ENCODE data around the gene SCMH1. TPM values are rescaled to one million over a fixed set of nuclear protein-coding genes. Genes with fewer than 3 reads are reported as not detected.
A peak's percentile ranks its signal among the peaks of the same experiment; 100 is the strongest.

The SCMH1 gene
- total RNA-seq, 1 donor from 2014 or later: 12.5 TPM

DNA sequence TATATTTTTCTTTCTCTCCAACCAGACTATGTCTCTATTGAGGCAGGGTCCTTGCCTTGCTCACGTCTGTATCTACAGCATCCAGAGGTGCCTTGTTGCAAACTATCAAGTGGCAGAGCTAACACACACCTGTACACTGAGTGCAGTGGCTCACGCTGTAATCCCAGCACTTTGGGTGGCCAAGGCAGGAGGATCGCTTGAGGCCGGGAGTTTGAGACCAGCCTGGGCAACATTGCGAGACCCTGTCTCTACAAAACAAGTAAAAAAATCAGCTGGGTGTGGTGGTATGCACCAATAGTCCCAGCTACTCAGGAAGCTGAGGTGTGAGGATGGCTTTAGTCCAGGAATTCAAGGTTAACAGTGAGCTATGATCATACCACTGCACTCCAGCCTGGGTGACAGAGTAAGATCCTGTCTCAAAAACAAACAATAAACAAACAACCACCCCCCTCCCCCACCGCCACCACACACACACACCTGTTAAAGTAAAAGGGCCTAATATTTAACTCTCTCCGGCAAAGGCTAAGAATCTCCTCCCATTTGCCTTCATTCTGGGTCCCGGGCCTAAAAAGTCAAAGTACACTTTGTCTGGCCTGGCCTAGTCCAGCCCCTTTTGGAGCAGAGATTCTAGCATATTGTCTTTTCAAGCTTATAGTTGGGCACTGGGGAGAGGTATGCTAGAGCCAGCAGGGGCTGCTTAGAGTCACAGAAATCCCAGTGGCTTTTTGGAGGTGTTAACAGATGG lies 211.1 kb downstream of the SCMH1 start:
- DNase-seq (ENCODE audit: low read depth, low spot score): no peak

DNA sequence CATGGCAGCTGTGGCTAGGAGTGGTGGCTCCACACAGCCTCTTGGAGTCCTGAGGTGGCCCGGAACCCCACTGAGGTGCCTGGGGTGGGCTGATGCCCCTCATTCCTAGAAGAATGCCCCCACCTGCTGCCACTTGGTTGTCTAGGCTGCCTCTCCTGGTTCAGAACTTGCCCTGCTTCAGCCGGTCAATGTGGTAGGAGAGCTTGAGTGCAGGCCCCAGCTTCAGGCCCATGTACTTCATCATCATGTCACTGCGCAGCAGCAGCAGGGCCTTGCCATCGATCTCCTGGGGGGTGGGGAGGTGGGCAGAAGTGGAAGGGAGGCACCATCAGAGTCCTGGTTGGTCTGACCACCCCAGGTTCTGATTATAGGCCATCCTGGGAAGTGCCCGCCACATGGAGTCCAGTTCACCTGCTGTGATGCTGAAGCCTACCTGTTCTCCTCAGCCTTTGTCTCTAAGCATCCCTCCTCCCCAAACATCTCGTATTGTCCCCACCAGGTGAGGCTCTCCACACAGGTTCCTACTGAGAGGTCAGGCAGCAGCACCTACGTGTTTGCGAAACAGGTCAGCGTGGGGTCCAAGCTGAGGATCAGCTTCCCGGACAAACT lies 214.0 kb downstream of the SCMH1 start:
- no peak for DNase-seq (ENCODE audit: low read depth, low spot score)

DNA sequence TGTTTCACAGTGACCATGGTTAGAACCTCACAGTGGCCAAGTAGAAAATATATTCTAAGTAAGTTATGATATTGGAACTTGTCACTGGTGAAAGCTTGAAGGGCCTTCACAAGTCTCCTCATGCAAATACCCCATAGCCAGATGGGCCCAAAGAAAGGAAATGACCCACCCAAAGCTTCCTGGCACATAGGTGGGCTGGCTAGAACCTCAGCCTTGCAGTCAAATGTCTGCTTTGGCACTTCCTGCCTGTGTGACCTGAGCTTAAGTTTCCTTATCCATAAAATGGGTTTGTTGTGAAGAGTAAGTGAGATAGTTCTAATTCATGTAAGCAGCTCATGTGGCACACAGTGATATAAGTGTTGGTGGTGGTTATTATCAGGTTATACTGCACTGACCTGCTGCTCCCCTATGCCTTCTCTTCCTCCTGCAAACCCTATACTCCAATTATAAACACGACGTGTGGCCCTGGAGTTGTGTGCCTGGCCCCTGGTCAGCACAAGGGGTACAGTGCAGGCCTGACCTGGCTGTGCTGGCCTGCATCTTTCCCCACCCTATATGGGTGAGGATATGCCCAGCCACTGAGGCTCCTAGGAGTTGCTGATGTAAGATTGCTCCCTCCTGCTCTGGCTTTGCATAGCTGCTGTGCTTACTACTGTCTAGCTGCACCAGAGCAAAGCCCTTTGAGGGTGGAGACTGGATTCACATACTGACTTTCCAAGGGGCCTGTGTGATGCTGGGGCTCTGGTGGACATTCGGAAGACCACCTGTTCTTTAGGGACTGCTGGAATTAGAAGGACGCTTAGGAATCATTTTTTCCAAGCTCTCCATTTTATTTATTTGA lies 215.9 kb downstream of the SCMH1 start:
- DNase-seq (ENCODE audit: low read depth, low spot score): no peak

DNA sequence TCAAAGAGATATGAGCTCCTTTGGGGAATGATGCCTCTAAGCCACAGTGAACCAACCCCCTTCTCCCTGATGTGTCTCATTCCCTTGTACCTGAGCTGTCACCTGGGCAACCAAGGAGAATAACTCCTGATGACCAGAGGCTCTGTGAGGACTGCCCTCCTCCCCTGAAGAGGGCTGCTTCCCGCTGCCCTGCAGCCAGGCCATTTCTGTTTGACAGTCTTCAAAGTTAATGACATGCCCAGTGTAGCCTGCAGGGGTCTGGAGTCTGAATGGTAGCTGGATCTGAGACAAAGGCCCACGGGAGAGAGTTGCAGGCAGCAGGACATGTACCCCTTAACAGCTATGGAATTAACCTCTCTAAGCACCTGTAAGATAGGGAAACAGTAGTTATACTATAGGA lies 217.2 kb downstream of the SCMH1 start:
- no peak for DNase-seq (ENCODE audit: low read depth, low spot score)

DNA sequence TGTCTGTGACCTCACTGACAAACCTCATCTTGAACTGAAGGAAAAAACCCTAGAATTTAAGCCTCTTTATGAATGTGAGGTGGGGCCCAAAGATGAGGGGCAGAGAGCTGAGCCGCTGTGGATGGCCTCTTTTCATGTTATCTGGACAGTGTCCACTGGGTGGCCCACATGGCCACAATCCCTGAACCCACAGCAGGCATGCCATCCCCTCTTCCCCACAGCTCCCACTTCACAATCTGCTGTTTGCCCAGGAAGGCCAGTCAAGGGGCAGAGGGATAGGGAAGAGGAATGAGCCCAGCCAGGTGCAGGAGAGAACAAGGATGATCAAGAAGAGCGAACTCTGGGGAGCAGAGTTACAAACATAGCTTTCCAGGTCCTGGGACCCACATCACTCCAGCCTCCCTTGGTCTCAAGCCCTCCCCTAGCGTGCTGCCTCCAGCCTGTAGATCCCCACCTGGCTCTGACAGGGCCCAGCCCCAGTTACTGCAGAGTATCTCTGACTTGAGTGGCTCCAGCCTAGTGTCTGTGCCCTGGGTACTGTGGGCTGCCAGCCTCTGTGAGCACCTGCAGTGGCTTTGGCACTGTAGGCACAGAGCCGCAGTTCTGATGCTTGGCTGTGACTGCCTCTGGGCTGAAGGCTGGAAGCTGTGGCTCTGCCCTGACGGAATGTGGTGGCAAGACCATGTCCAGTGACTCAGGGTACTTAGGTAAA lies 218.7 kb downstream of the SCMH1 start:
- no peak for DNase-seq (ENCODE audit: low read depth, low spot score)

DNA sequence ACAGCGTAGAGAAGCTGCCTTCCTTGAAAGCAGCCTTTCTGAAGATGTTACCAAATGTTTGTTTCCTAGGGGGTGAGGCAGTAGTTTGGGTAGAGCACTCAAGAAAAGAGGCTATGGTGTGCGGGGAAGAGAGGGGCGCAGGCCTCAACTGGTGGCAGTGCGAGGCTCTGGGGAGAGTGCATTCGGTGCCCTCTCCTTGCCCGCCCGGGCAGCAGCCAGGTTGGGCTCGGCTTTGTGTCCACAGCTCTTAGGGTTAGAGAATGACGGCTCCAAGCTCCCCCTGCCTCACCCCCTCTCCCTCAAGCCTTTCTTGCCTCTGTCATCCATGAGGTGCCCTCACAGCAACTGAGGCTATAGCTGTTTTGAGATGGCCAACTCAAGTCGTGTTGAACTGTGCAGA lies 219.7 kb downstream of the SCMH1 start:
- no peak for DNase-seq (ENCODE audit: low read depth, low spot score)

DNA sequence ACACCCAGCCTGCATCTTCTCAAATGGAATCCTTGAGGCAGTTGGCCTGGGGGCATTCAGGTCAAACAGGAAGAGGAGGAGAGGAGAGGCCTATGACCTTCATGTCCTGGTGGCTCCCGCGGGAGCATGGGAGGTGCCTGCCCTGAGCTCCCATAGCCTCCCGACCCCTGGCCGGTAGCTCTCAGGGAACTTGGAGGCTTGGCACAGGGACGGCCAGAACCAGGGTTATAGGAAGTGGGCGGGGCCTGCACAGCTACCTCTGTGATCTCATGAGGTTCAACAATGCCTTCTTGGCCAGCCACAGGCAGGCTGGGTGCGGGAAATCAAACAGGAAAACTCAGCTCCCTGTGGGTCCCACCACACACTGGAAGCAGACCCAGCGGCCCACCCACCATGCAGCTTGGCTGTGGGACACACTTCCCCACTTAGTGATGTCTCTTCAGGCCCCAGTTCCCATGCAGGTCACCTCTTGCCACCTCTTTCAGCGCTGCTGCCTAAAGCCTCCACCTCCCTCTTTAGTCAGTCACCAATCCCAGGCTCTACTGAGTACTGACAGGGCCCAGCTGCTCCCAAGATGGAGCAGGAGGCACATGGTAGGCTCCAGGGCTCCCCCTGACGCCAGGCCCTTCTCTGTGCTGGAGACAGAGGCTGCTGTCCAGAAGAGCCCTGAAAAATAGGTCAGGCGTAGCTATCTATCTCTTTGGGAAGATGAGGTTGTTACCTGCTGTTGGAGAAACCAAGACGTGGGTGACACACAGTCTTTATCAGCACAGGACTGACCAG lies 220.4 kb downstream of the SCMH1 start, which contains the start of gene SLFNL1:
Gene SLFNL1, minus strand, starts transcription at position 200 of the 783 bp plus-strand sequence. CDS start 1,065 bp downstream, outside the sequence.
- DNase-seq (ENCODE audit: low read depth, low spot score): no peak

DNA sequence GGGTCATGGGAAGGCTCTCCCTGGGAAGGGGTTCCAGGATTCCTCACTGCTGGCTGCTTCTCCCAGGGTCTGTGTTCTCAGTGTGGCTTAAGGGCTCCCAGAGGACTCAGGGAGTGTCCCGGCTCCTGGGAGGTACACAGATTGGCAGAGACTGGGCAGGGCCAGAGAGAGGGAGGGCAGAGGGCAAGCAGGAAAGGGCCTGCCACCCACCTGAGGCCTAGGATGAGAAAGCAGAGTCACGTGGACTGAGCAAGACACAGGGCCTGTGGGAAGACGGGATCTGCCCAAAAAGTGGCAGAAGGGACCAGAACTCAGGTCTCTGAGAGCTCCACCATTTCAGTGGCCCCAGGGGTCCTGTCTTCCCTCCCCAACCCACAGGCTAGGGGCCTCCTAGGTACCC lies 221.5 kb downstream of the SCMH1 start:
- no peak for DNase-seq (ENCODE audit: low read depth, low spot score)

DNA sequence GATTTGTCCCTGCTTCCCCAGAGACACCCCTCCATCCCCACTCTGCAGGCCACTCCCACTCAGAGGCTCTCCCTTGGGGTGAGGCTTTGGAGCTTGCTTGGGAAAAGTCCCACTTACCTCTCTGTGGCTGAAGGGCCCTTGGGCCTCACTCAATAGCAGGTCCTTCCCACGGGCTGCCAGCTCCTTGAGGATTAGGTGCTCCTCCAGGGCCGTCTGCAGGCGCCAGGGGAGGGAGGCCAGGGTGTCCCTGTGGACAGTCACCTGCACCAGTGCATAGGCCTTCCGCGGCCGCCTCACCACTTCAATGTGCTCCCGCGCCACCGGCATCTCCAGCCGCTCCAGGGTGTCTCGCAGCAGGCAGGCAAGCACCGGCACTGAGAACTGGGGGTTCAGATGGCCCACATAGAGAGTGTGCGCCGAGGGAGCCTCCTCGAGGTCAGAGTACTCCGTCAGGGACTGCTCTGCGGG lies 222.0 kb downstream of the SCMH1 start:
- no peak for DNase-seq (ENCODE audit: low read depth, low spot score)

DNA sequence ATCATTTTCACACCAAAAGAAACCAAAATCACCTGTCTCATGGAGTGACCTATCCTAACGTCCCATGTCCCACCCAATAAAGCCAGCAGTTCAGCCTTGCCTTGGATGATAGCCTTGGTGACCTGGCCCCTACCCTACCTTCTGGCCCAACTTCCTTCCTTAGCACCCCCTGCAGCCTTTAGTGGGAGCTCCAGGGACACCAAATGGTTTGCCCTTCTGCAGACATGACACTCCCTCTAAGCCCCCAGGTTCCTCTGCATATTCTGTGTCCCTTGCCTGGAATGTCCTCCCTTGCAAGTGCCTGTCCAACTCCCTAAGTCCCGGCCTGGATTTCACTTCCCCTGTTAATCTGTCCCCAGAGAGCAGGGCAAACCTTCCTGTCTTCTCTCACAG lies 222.8 kb downstream of the SCMH1 start:
- no peak for DNase-seq (ENCODE audit: low read depth, low spot score)

DNA sequence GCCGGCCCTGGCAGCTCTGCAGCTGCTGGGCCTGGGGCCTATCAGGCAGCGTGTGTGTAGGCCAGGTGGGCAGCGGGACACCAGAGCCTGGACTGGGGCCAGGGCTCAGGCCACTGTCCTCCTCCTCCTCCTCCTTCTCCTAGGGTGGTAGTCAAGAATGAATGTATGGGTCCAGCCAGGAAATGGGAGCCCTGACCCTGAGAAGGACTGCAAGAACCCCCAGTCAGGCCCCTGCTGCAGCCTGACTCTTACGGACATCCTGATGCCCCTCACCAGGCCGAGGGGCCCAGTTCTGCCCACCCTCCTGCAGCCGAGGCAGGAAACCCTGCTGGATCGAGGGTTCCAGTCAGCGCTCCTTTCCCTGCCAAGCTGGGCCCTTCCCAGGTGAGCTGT lies 224.1 kb downstream of the SCMH1 start:
- no peak for DNase-seq (ENCODE audit: low read depth, low spot score)

DNA sequence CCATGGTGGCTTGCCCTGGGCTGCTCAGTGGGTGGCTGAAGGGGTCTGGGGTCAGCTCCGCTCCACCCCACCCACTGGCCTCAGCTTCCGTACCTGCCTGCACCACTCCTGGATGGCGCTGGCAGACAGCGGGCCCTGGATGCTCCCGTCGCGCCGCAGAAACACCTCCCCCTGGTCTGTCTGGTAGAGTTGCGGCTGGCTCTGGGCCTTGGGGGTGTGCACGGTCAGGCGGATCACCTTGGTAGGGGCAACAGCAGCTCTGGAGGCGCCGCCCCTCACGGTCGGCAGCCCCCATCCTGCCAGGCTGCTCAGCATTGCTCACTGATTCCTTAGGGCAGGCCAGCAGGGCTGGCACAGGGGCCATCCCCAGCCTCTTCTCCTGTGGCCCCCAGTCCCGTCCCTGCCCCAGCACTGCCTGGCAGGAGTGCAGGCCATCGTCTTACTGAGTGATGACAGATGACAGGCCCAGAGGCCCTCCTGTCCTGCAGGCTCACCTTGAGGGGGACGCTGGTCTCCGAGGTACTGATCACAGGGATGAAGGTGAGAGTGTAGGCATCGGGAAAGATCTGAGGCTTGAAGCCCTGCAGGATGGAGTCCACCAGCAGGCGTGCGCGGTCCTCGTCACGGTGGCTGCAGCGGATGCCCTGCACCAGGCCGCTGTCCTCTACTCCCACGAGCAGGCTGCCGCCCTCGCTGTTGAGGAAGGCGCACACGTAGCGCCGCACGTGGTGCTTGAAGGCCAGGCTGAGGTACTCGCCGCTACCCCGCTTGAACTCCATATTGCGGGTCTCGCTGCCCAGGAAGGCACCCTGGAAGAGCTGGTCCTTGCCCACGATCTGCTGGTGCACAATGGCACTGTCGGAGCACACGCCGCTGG lies 224.7 kb downstream of the SCMH1 start:
- DNase-seq (ENCODE audit: low read depth, low spot score): no peak

DNA sequence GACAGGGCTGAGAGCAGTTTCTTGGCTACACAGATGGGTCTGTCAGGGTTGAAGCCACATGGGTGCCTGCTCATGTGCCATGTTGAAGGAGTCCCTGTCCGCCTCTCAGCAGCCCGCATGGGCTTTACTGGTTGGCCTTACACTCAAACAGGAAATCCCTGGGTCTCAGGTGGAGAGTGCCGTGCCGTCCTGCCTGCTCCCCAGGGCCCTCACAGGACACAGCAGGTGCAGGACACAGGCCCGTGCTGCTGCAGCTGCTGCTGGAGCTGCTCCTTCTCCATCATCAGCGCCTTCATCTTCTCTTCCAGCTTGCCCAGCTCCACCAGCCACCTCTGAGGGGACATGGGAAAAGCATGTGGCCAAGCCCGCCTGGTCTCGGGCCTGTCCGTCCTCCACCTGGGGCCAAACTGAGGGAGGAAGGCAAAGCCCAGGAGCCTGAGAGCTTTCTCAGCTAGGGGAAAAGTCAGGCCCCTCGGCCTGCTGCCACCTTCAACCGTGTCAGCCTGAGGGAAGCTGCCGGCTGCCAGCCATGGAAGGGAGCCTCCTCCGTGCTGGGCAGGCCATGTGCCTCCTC lies 226.1 kb downstream of the SCMH1 start:
- DNase-seq (ENCODE audit: low read depth, low spot score): no peak

DNA sequence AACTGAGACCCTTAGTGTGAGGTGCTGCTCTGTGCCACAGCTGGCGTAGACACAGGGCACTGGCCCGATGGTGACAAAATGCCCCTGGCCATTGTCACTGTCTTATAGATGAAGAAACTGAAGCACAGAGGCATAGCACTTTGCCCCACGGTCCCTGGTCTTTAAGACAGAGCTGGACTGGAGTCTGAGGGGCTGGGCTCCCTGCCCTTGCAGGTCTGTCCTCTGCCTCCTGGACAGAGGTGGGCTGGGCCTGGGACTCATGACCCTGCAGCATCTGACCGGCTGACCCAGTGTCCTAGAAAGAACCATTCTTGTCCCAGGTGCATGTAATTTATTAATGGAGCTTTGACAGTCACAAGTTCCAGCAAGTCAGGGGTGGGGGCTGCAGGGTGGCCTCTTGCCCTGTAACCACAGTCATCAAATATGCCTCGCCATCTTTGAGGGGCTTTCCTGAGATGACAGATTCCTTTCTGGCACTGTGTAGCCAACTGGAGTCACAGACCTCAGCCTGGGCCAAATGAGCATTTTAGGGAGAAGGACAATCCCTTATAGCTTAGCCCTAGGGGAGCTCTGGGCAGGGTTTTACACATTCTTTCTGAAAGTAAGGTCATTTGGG lies 226.7 kb downstream of the SCMH1 start:
- no peak for DNase-seq (ENCODE audit: low read depth, low spot score)

DNA sequence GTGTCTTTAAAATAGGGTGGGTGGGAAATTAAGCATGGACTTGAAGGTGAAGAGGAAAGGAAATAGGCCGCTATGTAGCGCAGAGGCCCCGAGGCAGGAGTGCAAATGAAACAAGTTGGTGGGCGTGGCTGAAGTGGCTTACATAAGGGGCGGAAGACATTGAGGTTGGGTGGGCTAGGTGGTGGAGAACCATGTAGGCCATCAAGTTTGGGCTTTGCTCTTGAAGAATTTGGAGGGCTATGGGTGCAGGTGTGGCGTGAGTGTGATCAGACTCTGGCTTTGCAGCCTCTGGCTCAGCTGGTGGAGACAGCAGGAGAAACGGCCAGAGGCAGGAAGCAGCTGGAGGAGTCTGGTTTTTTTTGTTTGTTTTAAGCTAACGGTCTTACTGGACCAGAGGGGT lies 227.2 kb downstream of the SCMH1 start:
- no peak for DNase-seq (ENCODE audit: low read depth, low spot score)

DNA sequence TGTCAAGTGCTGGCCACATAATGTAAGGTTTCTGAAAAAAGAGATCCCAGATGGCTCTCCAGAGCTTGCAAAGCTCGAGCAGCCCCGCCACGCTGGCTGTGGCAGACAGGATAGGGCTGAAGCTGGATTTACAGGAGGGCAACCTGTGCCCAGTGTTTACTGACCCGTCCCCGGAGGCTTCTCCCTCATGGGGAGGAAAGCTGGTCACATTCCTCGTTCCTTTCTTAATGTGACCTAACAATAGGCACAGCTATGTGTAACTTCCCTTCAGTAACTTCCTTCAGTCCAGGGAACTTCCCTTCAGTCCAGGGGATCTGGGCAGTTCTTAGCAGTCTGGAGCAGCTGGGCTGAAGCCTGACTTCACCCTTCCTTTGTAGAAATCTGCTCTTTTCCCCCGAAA lies 228.3 kb downstream of the SCMH1 start:
- DNase-seq (ENCODE audit: low read depth, low spot score): peak; percentile 94

DNA sequence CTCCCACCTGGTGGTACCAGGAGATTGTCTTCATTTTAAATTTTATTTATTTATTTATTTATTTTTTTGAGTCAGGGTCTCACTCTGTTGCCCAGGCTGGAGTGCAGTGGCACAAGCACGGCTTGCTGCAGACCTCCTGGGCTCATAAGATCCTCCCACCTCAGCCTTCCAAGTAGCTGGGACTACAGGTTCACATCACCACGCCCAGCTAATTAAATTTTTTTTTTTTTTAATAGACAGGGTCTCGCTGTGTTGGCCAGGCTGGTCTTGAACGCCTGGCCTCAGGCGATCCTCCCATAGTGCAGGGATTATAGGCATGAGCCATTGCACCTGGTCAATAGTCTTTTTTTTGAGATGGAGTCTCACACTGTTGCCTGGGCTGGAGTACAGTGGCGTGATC lies 229.1 kb downstream of the SCMH1 start:
- DNase-seq (ENCODE audit: low read depth, low spot score): no peak

DNA sequence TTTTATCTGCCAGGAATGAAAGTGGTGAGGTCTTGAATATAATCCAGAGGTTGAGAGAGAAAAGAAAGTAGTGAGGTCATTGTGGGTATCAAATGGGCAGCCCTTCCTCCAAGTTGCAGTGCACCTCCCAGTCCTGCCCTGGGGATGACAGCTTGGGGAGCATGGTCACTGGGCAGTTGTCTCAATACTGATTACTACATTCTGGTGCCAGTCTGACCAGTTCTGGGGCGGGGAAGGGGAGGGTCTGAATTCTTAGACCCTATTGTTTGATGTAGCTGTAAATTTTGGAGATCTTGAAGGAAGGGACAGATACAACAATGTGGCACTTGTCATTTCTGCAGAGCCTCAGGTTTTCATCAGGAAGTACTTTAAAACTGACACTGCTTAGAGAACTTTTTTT lies 231.8 kb downstream of the SCMH1 start:
- DNase-seq (ENCODE audit: low read depth, low spot score): no peak

DNA sequence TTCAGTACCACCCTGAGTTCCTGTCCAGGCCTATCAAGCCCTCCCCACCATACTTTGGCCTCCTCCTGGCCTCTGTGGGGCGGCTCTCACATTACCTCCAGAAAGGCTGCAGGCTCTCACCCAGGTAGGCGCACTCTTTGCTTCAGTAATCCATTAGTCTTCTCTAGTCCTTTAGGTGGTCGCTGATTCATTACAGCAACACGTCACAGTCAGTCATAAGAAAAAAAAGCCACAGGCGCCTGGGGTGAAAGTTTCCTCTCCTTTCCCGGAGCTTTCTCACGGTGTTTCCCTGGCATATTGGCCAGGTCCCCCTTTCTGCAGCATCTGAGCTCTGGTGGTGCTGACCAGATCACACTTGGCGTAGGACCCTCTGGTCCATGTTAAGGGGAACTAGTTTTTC lies 232.6 kb downstream of the SCMH1 start:
- no peak for DNase-seq (ENCODE audit: low read depth, low spot score)
